IPS-20b (cell line): ENCODE data around the gene NT5DC4.

ENCODE experiments used
- H3K27ac ChIP-seq: one replicate; pipeline ENCODE4 v1.5.1; 2013; ENCODE audit warnings: low read length
- H3K27me3 ChIP-seq: 2 replicates; pipeline ENCODE4 v1.6.1; 2013; ENCODE audit warnings: mild to moderate bottlenecking, low read length, inconsistent platforms; ENCODE audit not compliant: insufficient read depth
- H3K36me3 ChIP-seq: 2 replicates; pipeline ENCODE4 v1.6.1; 2013; ENCODE audit warnings: low read depth, mild to moderate bottlenecking, inconsistent platforms, low read length, moderate library complexity; ENCODE audit not compliant: insufficient read depth
- H3K4me1 ChIP-seq: 2 replicates; pipeline ENCODE4 v1.6.1; 2013; ENCODE audit warnings: mild to moderate bottlenecking, control low read depth, inconsistent platforms, low read length, moderate library complexity; ENCODE audit not compliant: insufficient read depth
- H3K4me3 ChIP-seq: 2 replicates; pipeline ENCODE4 v1.5.1; 2013; ENCODE audit warnings: mild to moderate bottlenecking, low read length, inconsistent platforms
- H3K9ac ChIP-seq: 2 replicates; pipeline ENCODE4 v1.6.1; 2013; ENCODE audit warnings: low read depth, mild to moderate bottlenecking, inconsistent platforms, low read length, moderate library complexity
- H3K9me3 ChIP-seq: 2 replicates; pipeline ENCODE4 v1.6.1; 2013; ENCODE audit warnings: mild to moderate bottlenecking, low read depth, low read length, inconsistent platforms; ENCODE audit not compliant: insufficient read depth

The NT5DC4 gene

DNA sequence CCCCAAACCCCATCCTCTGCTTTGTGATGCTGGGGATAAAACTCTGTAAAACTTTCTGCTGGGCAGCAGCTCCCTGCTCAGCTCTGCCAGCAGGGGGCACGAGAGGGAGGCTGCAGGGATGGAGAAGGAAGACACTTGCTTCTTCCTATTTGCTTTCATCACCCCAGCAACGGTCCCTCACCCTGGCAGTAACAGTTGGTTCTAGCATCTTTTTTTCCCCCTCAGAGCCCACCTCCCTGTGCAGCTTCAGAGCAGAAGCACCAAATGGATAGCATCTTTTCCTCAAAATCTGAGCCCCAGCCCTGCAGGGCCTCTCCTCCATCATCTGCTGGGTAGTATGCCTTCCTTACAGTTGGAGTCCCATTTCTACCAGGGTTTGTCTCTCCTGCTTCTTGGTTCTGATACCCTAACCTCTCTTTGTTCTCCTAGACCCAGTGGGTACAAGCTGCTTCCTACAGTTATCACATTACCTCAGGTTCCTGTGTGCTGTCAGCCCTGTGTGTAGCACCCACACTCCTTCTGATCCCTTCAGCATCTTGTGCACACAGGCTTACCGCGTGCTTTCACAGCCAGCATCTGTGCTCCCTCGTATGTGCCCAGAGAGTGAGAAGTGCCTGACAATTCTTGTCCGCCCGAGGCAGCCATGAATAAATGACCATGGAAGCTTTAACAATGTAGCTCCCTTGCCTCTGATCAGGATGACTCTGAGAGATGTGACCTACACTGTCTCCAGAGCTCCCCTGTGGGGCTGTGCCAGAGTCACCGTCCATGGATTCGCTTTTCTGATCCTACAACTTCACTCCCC, 29.1 kb downstream of the NT5DC4 start:
- H3K4me3 ChIP-seq, result no peak overlapping the region
- H3K9ac ChIP-seq, result no peak overlapping the region
- H3K27ac ChIP-seq, result no peak overlapping the region
- H3K9me3 ChIP-seq, result no peaks in the 10 kb centered on the region
- no peaks in the 10 kb centered on the region for H3K27me3 ChIP-seq
- no peaks in the 10 kb centered on the region for H3K4me1 ChIP-seq
- peaks cover 63% of the 10 kb centered on the region for H3K36me3 ChIP-seq

- H3K36me3 ChIP-seq, result peaks cover 68% of the 10 kb centered on the region
- no peaks in the 10 kb centered on the region for H3K27me3 ChIP-seq
- H3K27ac ChIP-seq, result no peak overlapping the region
- no peaks in the 10 kb centered on the region for H3K4me1 ChIP-seq
- H3K4me3 ChIP-seq, result no peak overlapping the region
- H3K9me3 ChIP-seq, result no peaks in the 10 kb centered on the region
- no peak overlapping the region for H3K9ac ChIP-seq
Measured at GRCh38 chr2:112750560-112750843, 29.7 kb downstream of the NT5DC4 start.

DNA sequence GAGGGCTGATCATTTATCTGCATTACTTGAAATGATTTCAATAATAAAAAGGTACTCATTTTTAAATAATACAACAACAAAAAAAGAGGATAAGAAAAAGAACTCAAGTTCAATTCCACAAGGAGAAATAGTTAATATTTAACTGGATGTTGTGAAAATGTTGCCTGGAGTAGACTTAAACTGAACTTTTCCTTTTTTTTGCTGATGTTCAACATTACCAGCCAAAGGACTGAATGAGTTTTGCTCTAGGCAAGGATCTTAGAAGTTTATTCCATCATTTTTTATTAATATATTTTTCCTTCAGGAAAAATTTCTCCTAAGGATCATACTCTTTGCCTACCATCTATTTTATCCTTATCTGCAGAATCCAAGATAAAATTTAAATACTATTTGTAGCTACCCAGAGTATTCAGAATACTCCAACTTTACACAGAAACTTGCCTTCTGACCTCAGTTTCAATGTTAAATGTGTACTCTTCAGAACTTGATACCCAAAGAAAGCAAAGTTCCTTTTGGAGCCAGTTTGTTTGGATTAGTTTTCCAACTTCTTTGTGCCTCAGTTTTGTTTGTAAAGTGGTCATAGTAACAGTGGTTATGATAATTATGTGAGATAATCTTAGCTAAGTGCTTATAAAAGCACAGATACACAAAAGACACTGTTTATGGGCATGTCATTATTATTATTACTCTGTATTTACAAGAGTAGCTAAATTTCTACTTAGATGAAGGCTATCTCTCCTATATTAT, 30.8 kb downstream of the NT5DC4 start:
- no peaks in the 10 kb centered on the region for H3K9me3 ChIP-seq
- peaks cover 71% of the 10 kb centered on the region for H3K36me3 ChIP-seq
- no peak overlapping the region for H3K9ac ChIP-seq
- no peaks in the 10 kb centered on the region for H3K27me3 ChIP-seq
- H3K4me1 ChIP-seq, result no peaks in the 10 kb centered on the region
- no peak overlapping the region for H3K4me3 ChIP-seq
- no peak overlapping the region for H3K27ac ChIP-seq

DNA sequence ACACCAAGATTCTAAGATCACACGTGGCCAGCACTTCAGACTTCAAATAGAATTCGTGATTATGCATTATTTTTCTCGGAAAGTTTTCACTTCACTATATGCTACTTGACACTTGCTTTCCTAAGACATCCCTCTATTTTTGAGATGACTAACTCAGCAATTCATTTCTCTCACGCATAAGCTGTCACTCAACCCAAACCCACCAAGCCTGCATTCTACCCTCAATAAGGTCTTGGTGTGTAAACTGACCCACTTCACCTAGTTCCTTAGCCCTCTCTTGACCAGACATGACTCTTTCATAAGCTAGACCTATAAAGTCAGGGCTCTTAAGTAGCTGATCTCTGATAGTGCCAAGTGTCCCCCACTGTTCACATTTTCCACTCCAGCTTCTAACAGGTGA, 31.8 kb downstream of the NT5DC4 start:
- no peaks in the 10 kb centered on the region for H3K27me3 ChIP-seq
- H3K4me3 ChIP-seq, result no peak overlapping the region
- H3K27ac ChIP-seq, result no peak overlapping the region
- peaks cover 79% of the 10 kb centered on the region for H3K36me3 ChIP-seq
- no peaks in the 10 kb centered on the region for H3K9me3 ChIP-seq
- no peaks in the 10 kb centered on the region for H3K4me1 ChIP-seq
- H3K9ac ChIP-seq, result no peak overlapping the region

- H3K9me3 ChIP-seq, result no peaks in the 10 kb centered on the region
- no peaks in the 10 kb centered on the region for H3K27me3 ChIP-seq
- H3K4me3 ChIP-seq, result no peak overlapping the region
- peaks cover 88% of the 10 kb centered on the region for H3K36me3 ChIP-seq
- H3K9ac ChIP-seq, result no peak overlapping the region
- H3K27ac ChIP-seq, result no peak overlapping the region
- H3K4me1 ChIP-seq, result no peaks in the 10 kb centered on the region
Measured at GRCh38 chr2:112754564-112754963, 33.7 kb downstream of the NT5DC4 start.

DNA sequence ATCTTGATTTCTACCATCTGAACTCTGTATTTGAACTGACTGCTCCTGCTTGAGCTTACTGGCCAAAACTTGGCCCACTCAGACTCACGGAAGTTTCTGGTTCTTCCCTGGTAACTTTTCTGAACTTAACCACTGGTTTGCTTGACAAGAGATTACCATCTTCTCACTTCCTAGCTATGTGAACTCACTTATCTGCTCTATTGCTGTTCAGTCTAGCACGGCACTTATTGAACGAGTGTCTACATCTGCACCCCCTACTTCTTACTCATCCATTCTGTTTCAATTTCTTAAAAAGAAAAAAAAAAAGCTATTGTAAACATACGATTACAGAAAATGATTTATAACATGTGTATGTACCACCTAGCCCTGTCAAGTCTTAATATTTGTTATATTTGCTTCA, 34.6 kb downstream of the NT5DC4 start:
- peaks cover 91% of the 10 kb centered on the region for H3K36me3 ChIP-seq
- no peak overlapping the region for H3K27ac ChIP-seq
- H3K27me3 ChIP-seq, result no peaks in the 10 kb centered on the region
- H3K4me1 ChIP-seq, result no peaks in the 10 kb centered on the region
- H3K9ac ChIP-seq, result no peak overlapping the region
- H3K9me3 ChIP-seq, result no peaks in the 10 kb centered on the region
- no peak overlapping the region for H3K4me3 ChIP-seq

GRCh38 chr2:112756207-112756606, 35.4 kb downstream of the NT5DC4 start:
- Histone ChIP-seq H3K4me3 (no peak overlapping the region), H3K36me3 (peaks cover 89% of the 10 kb centered on the region), H3K27ac (no peak overlapping the region), H3K4me1 (no peaks in the 10 kb centered on the region), H3K27me3 (no peaks in the 10 kb centered on the region), H3K9me3 (no peaks in the 10 kb centered on the region), H3K9ac (no peak overlapping the region)

- Histone ChIP-seq H3K36me3 (peaks cover 89% of the 10 kb centered on the region), H3K4me1 (no peaks in the 10 kb centered on the region), H3K27me3 (no peaks in the 10 kb centered on the region), H3K9me3 (no peaks in the 10 kb centered on the region), H3K4me3 (no peak overlapping the region), H3K9ac (no peak overlapping the region), H3K27ac (no peak overlapping the region)
Measured at GRCh38 chr2:112757265-112757664, 36.4 kb downstream of the NT5DC4 start.

DNA sequence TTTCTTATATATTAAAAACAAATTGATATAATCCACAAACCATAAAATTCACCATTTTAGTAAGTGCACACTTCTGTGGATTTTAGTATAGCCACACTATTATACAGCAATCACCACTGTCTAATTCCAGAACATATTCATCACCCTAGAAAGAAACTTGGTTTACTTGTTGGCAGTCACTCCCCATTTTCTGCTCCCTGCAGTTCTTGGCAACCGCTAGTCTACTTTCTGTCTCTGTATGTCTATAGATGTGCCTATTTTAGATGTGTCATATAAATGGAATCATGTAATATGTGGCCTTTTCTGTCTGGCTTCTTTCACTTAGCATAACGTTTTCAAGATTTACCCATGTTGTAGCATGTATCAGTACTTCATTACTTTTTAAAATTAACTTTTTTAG, 37.9 kb downstream of the NT5DC4 start:
- H3K9ac ChIP-seq, result no peak overlapping the region
- peaks cover 78% of the 10 kb centered on the region for H3K36me3 ChIP-seq
- H3K4me1 ChIP-seq, result no peaks in the 10 kb centered on the region
- no peak overlapping the region for H3K27ac ChIP-seq
- no peaks in the 10 kb centered on the region for H3K9me3 ChIP-seq
- H3K27me3 ChIP-seq, result no peaks in the 10 kb centered on the region
- H3K4me3 ChIP-seq, result no peak overlapping the region

GRCh38 chr2:112760149-112760548, 39.3 kb downstream of the NT5DC4 start:
- H3K27ac ChIP-seq, result no peak overlapping the region
- H3K9me3 ChIP-seq, result no peaks in the 10 kb centered on the region
- H3K9ac ChIP-seq, result no peak overlapping the region
- no peak overlapping the region for H3K4me3 ChIP-seq
- no peaks in the 10 kb centered on the region for H3K27me3 ChIP-seq
- H3K36me3 ChIP-seq, result peaks cover 63% of the 10 kb centered on the region
- peaks cover 2% of the 10 kb centered on the region; the same call in 1 of the 2 replicates for H3K4me1 ChIP-seq

DNA sequence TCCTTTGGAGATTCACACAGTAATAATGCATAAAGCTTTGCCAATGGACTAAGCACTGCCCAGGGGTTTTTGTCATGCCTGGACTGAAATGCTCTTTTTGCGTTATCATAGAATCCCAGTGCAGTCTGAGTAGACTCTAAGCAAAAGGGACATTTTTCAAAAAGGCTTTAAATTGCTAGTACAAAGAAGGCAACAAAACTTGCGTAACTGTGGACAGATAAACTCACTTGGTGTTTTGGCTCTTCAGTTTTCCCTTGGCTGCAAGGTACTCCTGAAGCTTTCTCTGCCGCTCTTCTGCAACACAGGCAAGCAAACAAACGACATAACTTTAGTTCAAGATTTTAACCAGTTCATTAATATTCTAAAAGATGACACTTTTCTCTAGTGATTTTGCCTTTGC, 41.5 kb downstream of the NT5DC4 start:
- H3K36me3 ChIP-seq, result peaks cover 43% of the 10 kb centered on the region

More for the DNA sequence above, 41.5 kb downstream of the NT5DC4 start:
- no peak overlapping the region for H3K27ac ChIP-seq
- H3K9me3 ChIP-seq, result no peaks in the 10 kb centered on the region
- H3K4me1 ChIP-seq, result peaks cover 4% of the 10 kb centered on the region; the same call in 1 of the 2 replicates
- H3K4me3 ChIP-seq, result no peak overlapping the region
- H3K9ac ChIP-seq, result no peak overlapping the region
- no peaks in the 10 kb centered on the region for H3K27me3 ChIP-seq
